Mesenchymal stem cell (in vitro differentiated cells and primary cell): Measurements from ENCODE around the gene GALNT5.
A peak's percentile ranks its signal among the peaks of the same experiment; 100 is the strongest.

ENCODE experiments used
- DNase-seq: peaks from one replicate; pipeline ENCODE4 v3.0.0-alpha.2; 2013
- H2AFZ ChIP-seq: one replicate; pipeline ENCODE4 v1.6.1; 2013; ENCODE audit warnings: low read depth, mild to moderate bottlenecking, control low read depth, inconsistent platforms, low read length, moderate library complexity
- H2AK5ac ChIP-seq: 2 replicates; pipeline ENCODE4 v1.6.1; 2013; ENCODE audit warnings: low read length, moderate library complexity, mild to moderate bottlenecking, inconsistent platforms; ENCODE audit not compliant: severe bottlenecking
- H2BK120ac ChIP-seq: one replicate; pipeline ENCODE4 v1.6.1; 2013; ENCODE audit warnings: low read depth, mild to moderate bottlenecking, inconsistent platforms, low read length, moderate library complexity
- H2BK12ac ChIP-seq, 2 experiments: one replicate each; pipeline ENCODE4 v1.6.1; 2013; ENCODE audit warnings: inconsistent platforms in 2 of 2, low read length in 2 of 2, mild to moderate bottlenecking in 2 of 2, moderate library complexity in 2 of 2, control low read depth in 1 of 2
- H2BK15ac ChIP-seq: one replicate; pipeline ENCODE4 v1.6.1; 2013; ENCODE audit warnings: mild to moderate bottlenecking, low read depth, inconsistent platforms; ENCODE audit not compliant: poor library complexity, severe bottlenecking
- H2BK5ac ChIP-seq: 2 replicates; pipeline ENCODE4 v1.6.1; 2013; ENCODE audit warnings: low read depth, mild to moderate bottlenecking, low read length, control low read depth, inconsistent platforms; ENCODE audit not compliant: poor library complexity, severe bottlenecking
- H3K14ac ChIP-seq, 2 experiments: one replicate each; pipeline ENCODE4 v1.6.1; 2013; ENCODE audit warnings: inconsistent platforms in 2 of 2, low read length in 2 of 2, control low read depth in 1 of 2, mild to moderate bottlenecking in 1 of 2, moderate library complexity in 1 of 2
- H3K18ac ChIP-seq, 2 experiments: one replicate each; pipeline ENCODE4 v1.6.1; 2013; ENCODE audit warnings: inconsistent platforms in 2 of 2, low read length in 2 of 2, control low read depth in 1 of 2, low read depth in 1 of 2, mild to moderate bottlenecking in 1 of 2
- H3K23ac ChIP-seq, 2 experiments: one replicate each; pipeline ENCODE4 v1.6.1; 2013; ENCODE audit warnings: inconsistent platforms in 2 of 2, low read length in 2 of 2, mild to moderate bottlenecking in 2 of 2, moderate library complexity in 2 of 2, control low read depth in 1 of 2
- H3K27ac ChIP-seq: 2 replicates; pipeline ENCODE4 v1.5.1; 2013; ENCODE audit warnings: mild to moderate bottlenecking, moderate library complexity, low read length, control low read depth, inconsistent platforms; ENCODE audit not compliant: poor library complexity, severe bottlenecking
- H3K27me3 ChIP-seq, 2 experiments: 2 replicates each; pipeline versions ENCODE4 v1.6.1 to v1.7.0; 2013; ENCODE audit warnings: low read length in 2 of 2, mild to moderate bottlenecking in 2 of 2, moderate library complexity in 2 of 2, control low read depth in 1 of 2, inconsistent platforms in 1 of 2; ENCODE audit not compliant: control insufficient read depth in 1 of 2, insufficient read depth in 1 of 2
- H3K36me3 ChIP-seq, 2 experiments: 2 replicates each; pipeline versions ENCODE4 v1.6.1 to v1.7.0; 2013; ENCODE audit warnings: low read length in 2 of 2, control low read depth in 1 of 2, inconsistent platforms in 1 of 2, low read depth in 1 of 2, mild to moderate bottlenecking in 1 of 2; ENCODE audit not compliant: insufficient read depth in 2 of 2, control insufficient read depth in 1 of 2
- H3K4ac ChIP-seq, 2 experiments: one replicate each; pipeline ENCODE4 v1.6.1; 2013; ENCODE audit warnings: inconsistent platforms in 2 of 2, low read length in 2 of 2, mild to moderate bottlenecking in 2 of 2, moderate library complexity in 2 of 2, control low read depth in 1 of 2, low read depth in 1 of 2
- H3K4me1 ChIP-seq: 2 replicates; pipeline ENCODE4 v1.6.1; 2013; ENCODE audit warnings: low read depth, low read length, control low read depth; ENCODE audit not compliant: control insufficient read depth, insufficient read depth
- H3K4me2 ChIP-seq: 2 replicates; pipeline ENCODE4 v1.6.1; 2013; ENCODE audit warnings: low read length, mild to moderate bottlenecking, inconsistent platforms; ENCODE audit not compliant: poor library complexity, severe bottlenecking
- H3K4me3 ChIP-seq, 2 experiments: 2 replicates each; pipeline versions ENCODE4 v1.5.1 to v1.7.0; 2013; ENCODE audit warnings: low read length in 2 of 2, mild to moderate bottlenecking in 2 of 2, control low read depth in 1 of 2, low read depth in 1 of 2; ENCODE audit not compliant: insufficient read depth in 1 of 2
- H3K79me1 ChIP-seq: replicated peaks from 2 replicates; pipeline ENCODE4 v1.6.1; 2013; ENCODE audit warnings: mild to moderate bottlenecking, control low read depth, low read length, inconsistent platforms; ENCODE audit not compliant: poor library complexity, severe bottlenecking
- H3K9ac ChIP-seq: 2 replicates; pipeline ENCODE4 v1.7.0; 2013; ENCODE audit warnings: mild to moderate bottlenecking, low read length, moderate library complexity
- H3K9me3 ChIP-seq: 2 replicates; pipeline ENCODE4 v1.7.0; 2013; ENCODE audit warnings: mild to moderate bottlenecking, low read length; ENCODE audit not compliant: control insufficient read depth
- H4K8ac ChIP-seq: one replicate; pipeline ENCODE4 v1.6.1; 2013; ENCODE audit warnings: inconsistent platforms, mild to moderate bottlenecking, low read length, moderate library complexity
- H4K91ac ChIP-seq: one replicate; pipeline ENCODE4 v1.6.1; 2013; ENCODE audit warnings: mild to moderate bottlenecking, low read length, inconsistent platforms
- WGBS: methylation state at CpG from one replicate; pipeline ENCODE4 v1.1.7; 2013; ENCODE audit warnings: mixed read lengths; 5-methylcytosine and 5-hydroxymethylcytosine counted together

GALNT5 gene

GRCh38 chr2:157362627-157363026, 105.1 kb downstream of the GALNT5 start:
- H3K27ac ChIP-seq: no peak overlapping the region
- no peak overlapping the region for H3K9ac ChIP-seq
- H2AFZ ChIP-seq: no peak overlapping the region
- H4K91ac ChIP-seq: no peak overlapping the region
- H2BK5ac ChIP-seq: no peak overlapping the region
- no peaks in the 10 kb centered on the region for H3K79me1 ChIP-seq
- no peak overlapping the region for H3K4ac ChIP-seq
- H2BK120ac ChIP-seq: no peak overlapping the region
- H3K23ac ChIP-seq: no peak overlapping the region
- no peak overlapping the region for H3K4me3 ChIP-seq
- no peak overlapping the region for H2BK15ac ChIP-seq
- no peaks in the 10 kb centered on the region for H3K27me3 ChIP-seq
- no peak overlapping the region for H2BK12ac ChIP-seq
- no peak overlapping the region for H3K14ac ChIP-seq
- no peaks in the 10 kb centered on the region for H3K4me1 ChIP-seq
- no peak overlapping the region for H3K18ac ChIP-seq
- peaks cover 0 to 3% of the 10 kb centered on the region in 2 experiments for H3K36me3 ChIP-seq
- H3K4me2 ChIP-seq: no peak overlapping the region
- H3K9me3 ChIP-seq: no peaks in the 10 kb centered on the region
- H4K8ac ChIP-seq: no peak overlapping the region
- WGBS: 100% methylated on average over 1 of the region's 2 CpGs
- H2AK5ac ChIP-seq: no peak overlapping the region
- no peak for DNase-seq

- no peak overlapping the region for H2AK5ac ChIP-seq
Observed at GRCh38 chr2:157363612-157364101, 106.2 kb downstream of the GALNT5 start.

More at GRCh38 chr2:157363612-157364101, 106.2 kb downstream of the GALNT5 start:
- Histone ChIP-seq H4K91ac (no peak overlapping the region), H3K4me2 (no peak overlapping the region), H3K4me3 (no peak overlapping the region), H2AFZ (no peak overlapping the region), H2BK12ac (no peak overlapping the region), H3K9me3 (no peaks in the 10 kb centered on the region), H2BK120ac (no peak overlapping the region), H3K9ac (no peak overlapping the region), H3K18ac (no peak overlapping the region), H3K79me1 (no peaks in the 10 kb centered on the region), H3K36me3 (peaks cover 0 to 3% of the 10 kb centered on the region in 2 experiments), H3K23ac (no peak overlapping the region), H3K27ac (no peak overlapping the region), H4K8ac (no peak overlapping the region), H2BK5ac (no peak overlapping the region), H2BK15ac (no peak overlapping the region), H3K4ac (no peak overlapping the region), H3K4me1 (no peaks in the 10 kb centered on the region), H3K14ac (no peak overlapping the region), H3K27me3 (no peaks in the 10 kb centered on the region)
- no CpG with 5 or more reads among the region's 2 CpGs for WGBS
- peak; percentile 74 for DNase-seq
